Liver (tissue), 9 donors: ENCODE measurements around the gene JAGN1. TPM values are rescaled to one million over a fixed set of nuclear protein-coding genes. Genes with fewer than 3 reads are reported as not detected.

ENCODE experiments used
- DNase-seq: peaks from one replicate; pipeline ENCODE4 v3.0.0-alpha.2; 2017; ENCODE audit warnings: low spot score
- H3K27ac ChIP-seq, 2 donors: one replicate each; pipeline ENCODE4 v1.7.0; 2013; ENCODE audit warnings: inconsistent platforms in 2 of 2, low read length in 2 of 2, control low read depth in 1 of 2, low read depth in 1 of 2, mild to moderate bottlenecking in 1 of 2
- H3K27me3 ChIP-seq, 4 donors: one replicate each; pipeline versions ENCODE4 v1.6.1 to v1.7.0; 2013; ENCODE audit warnings: low read length in 3 of 4, inconsistent platforms in 1 of 4, mild to moderate bottlenecking in 1 of 4, moderate library complexity in 1 of 4; ENCODE audit not compliant: control insufficient read depth in 4 of 4, insufficient read depth in 4 of 4
- H3K36me3 ChIP-seq, 4 donors: one replicate each; pipeline versions ENCODE4 v1.6.1 to v1.7.0; 2013; ENCODE audit warnings: low read length in 3 of 4, mild to moderate bottlenecking in 3 of 4, low read depth in 1 of 4, moderate library complexity in 1 of 4; ENCODE audit not compliant: control insufficient read depth in 4 of 4, insufficient read depth in 3 of 4
- H3K4me1 ChIP-seq, 4 donors: one replicate each; pipeline versions ENCODE4 v1.6.1 to v1.7.0; 2013; ENCODE audit warnings: low read length in 3 of 4, mild to moderate bottlenecking in 3 of 4, moderate library complexity in 1 of 4; ENCODE audit not compliant: control insufficient read depth in 4 of 4, insufficient read depth in 4 of 4
- H3K4me3 ChIP-seq, 3 donors: one replicate each; pipeline versions ENCODE4 v1.6.1 to v1.7.0; 2013; ENCODE audit warnings: low read length in 3 of 3, control low read depth in 1 of 3, low read depth in 1 of 3, mild to moderate bottlenecking in 1 of 3
- H3K9ac ChIP-seq, 2 donors: one replicate each; pipeline ENCODE4 v1.7.0; 2013; ENCODE audit warnings: low read length in 2 of 2, mild to moderate bottlenecking in 2 of 2, moderate library complexity in 2 of 2, control low read depth in 1 of 2, low read depth in 1 of 2
- H3K9me3 ChIP-seq, 4 donors: one replicate each; pipeline versions ENCODE4 v1.6.1 to v1.7.0; 2013; ENCODE audit warnings: low read length in 3 of 4; ENCODE audit not compliant: control insufficient read depth in 4 of 4
- CTCF ChIP-seq: fragments of 150-350 bp; IDR thresholded peaks from 2 replicates; pipeline ENCODE4 v1.5.1; 2017; ENCODE audit warnings: improper control_type of control experiment, low read depth, low read length; ENCODE audit not compliant: missing input control
- EGR1 ChIP-seq, 2 donors: IDR thresholded peaks; 2 replicates each; pipeline ENCODE4 v1.6.1; 2016 to 2018; ENCODE audit warnings: antibody characterized with exemption in 2 of 2, low read depth in 2 of 2
- FOXA1 ChIP-seq: IDR thresholded peaks from 2 replicates; pipeline ENCODE4 v1.6.1; 2016; ENCODE audit warnings: antibody characterized with exemption
- FOXA2 ChIP-seq: IDR thresholded peaks from 2 replicates; pipeline ENCODE4 v1.6.1; 2016; ENCODE audit warnings: antibody characterized with exemption
- GABPA ChIP-seq, 2 donors: IDR thresholded peaks in 1 of 2; conservative IDR thresholded peaks in 1 of 2; 2 replicates each; pipeline ENCODE4 v1.6.1; 2016; ENCODE audit warnings: antibody characterized with exemption in 2 of 2, mild to moderate bottlenecking in 1 of 2, moderate library complexity in 1 of 2
- HNF4A ChIP-seq, 2 donors: conservative IDR thresholded peaks; 2 replicates each; pipeline ENCODE4 v1.6.1; 2016; ENCODE audit warnings: antibody characterized with exemption in 2 of 2, mild to moderate bottlenecking in 2 of 2
- HNF4G ChIP-seq: IDR thresholded peaks from 2 replicates; pipeline ENCODE4 v1.6.1; 2016; ENCODE audit warnings: antibody characterized with exemption
- JUND ChIP-seq, 2 donors: IDR thresholded peaks; 2 replicates each; pipeline ENCODE4 v1.6.1; 2016; ENCODE audit warnings: antibody characterized with exemption in 2 of 2
- MAX ChIP-seq: IDR thresholded peaks from 2 replicates; pipeline ENCODE4 v1.6.1; 2016; ENCODE audit warnings: antibody characterized with exemption
- NR2F2 ChIP-seq: IDR thresholded peaks from 2 replicates; pipeline ENCODE4 v1.6.1; 2016; ENCODE audit warnings: antibody characterized with exemption
- RAD21 ChIP-seq, 2 donors: IDR thresholded peaks; 2 replicates each; pipeline ENCODE4 v1.6.1; 2016; ENCODE audit warnings: antibody characterized with exemption in 2 of 2, mild to moderate bottlenecking in 2 of 2
- REST ChIP-seq: IDR thresholded peaks from 2 replicates; pipeline ENCODE4 v1.6.1; 2016; ENCODE audit warnings: antibody characterized with exemption, mild to moderate bottlenecking
- RXRA ChIP-seq, 2 donors: IDR thresholded peaks; 2 replicates each; pipeline ENCODE4 v1.6.1; 2017 to 2018; ENCODE audit warnings: antibody characterized with exemption in 2 of 2, mild to moderate bottlenecking in 1 of 2
- SP1 ChIP-seq: IDR thresholded peaks from 2 replicates; pipeline ENCODE4 v1.6.1; 2018; ENCODE audit warnings: antibody characterized with exemption, mild to moderate bottlenecking
- TAF1 ChIP-seq: conservative IDR thresholded peaks from 2 replicates; pipeline ENCODE4 v1.6.1; 2016; ENCODE audit warnings: antibody characterized with exemption, mild to moderate bottlenecking
- YY1 ChIP-seq: IDR thresholded peaks from 2 replicates; pipeline ENCODE4 v1.6.1; 2016; ENCODE audit warnings: antibody characterized with exemption, mild to moderate bottlenecking
- WGBS: extraction: QIAGEN DNeasy Blood & Tissue Kit; methylation state at CpG from one replicate; pipeline ENCODE4 v1.1.7; 2013; 5-methylcytosine and 5-hydroxymethylcytosine counted together
- polyA plus RNA-seq, 2 donors: library from polyadenylated mRNA; stranded (reverse) in 1 of 2; unstranded in 1 of 2; fragments of 200-250 nt in 1 of 2; fragments of >200 nt in 1 of 2; fragmentation: Nextera tagmentation in 1 of 2; extraction: Ambion mirVana in 1 of 2; gene quantifications; one replicate each; pipeline versions ENCODE4 v1.2.1 to v1.2.3, GENCODE V29; 2013 to 2015
- total RNA-seq, 2 donors: library from RNA; depleted of rRNA; stranded (reverse); fragments of >200 nt; gene quantifications; one replicate each; pipeline ENCODE4 v1.2.3, GENCODE V29; 2014
- TF ChIP-seq, protein P1 (sequence below): IDR thresholded peaks from 2 replicates; pipeline ENCODE4 v1.6.1; 2016; ENCODE audit warnings: antibody characterized with exemption
- TF ChIP-seq, protein P2 (sequence below): IDR thresholded peaks from 2 replicates; pipeline ENCODE4 v1.6.1; 2016; ENCODE audit warnings: antibody characterized with exemption
- donor health status: healthy.
- donor health status: healthy.
- donor health status: healthy.
- donor health status: healthy.
- donor health status: healthy.

Gene JAGN1
- total and polyA plus RNA-seq, 4 donors = 18.0 to 46.8 (median 30.6) TPM

DNA sequence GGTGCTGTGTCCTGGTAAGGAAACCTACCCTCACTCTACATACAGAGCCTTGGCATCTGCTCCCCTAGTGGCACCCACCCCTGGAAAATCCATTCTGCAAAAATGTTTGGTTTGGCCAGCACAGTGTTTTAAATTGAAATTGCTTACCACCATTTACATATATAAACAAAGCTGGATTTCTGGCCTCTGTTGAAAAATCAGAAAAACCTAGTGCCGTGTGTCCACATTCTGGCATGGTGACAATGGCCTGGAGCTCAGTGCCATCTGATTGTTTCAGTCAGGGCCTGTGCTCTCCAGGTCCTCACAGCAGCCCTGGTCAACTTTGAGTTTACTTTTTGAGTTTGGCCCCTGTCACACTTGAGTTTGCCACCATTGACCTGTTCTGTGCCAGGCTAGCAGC, 23.6 kb downstream of the JAGN1 start:
- Histone ChIP-seq H3K4me3 (no peak overlapping the region), H3K4me1 (peaks cover 22 to 92% (median 69%) of the 10 kb centered on the region in 4 donors), H3K9me3 (no peaks in the 10 kb centered on the region), H3K9ac (no peak overlapping the region), H3K27ac (peak overlapping the region; percentile 79 to 89), H3K27me3 (no peaks in the 10 kb centered on the region), H3K36me3 (no peaks in the 10 kb centered on the region)
- TF ChIP-seq CTCF = no peak
- TF ChIP-seq HNF4G = no peak
- TF ChIP-seq FOXA2 = peak; percentile 28
- TF ChIP-seq, protein P1, sequence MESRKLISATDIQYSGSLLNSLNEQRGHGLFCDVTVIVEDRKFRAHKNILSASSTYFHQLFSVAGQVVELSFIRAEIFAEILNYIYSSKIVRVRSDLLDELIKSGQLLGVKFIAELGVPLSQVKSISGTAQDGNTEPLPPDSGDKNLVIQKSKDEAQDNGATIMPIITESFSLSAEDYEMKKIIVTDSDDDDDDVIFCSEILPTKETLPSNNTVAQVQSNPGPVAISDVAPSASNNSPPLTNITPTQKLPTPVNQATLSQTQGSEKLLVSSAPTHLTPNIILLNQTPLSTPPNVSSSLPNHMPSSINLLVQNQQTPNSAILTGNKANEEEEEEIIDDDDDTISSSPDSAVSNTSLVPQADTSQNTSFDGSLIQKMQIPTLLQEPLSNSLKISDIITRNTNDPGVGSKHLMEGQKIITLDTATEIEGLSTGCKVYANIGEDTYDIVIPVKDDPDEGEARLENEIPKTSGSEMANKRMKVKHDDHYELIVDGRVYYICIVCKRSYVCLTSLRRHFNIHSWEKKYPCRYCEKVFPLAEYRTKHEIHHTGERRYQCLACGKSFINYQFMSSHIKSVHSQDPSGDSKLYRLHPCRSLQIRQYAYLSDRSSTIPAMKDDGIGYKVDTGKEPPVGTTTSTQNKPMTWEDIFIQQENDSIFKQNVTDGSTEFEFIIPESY = no peak
- no peak for TF ChIP-seq FOXA1
- TF ChIP-seq, protein P2, sequence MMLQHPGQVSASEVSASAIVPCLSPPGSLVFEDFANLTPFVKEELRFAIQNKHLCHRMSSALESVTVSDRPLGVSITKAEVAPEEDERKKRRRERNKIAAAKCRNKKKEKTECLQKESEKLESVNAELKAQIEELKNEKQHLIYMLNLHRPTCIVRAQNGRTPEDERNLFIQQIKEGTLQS = no peak
- peak; percentile 67 for TF ChIP-seq SP1
- TF ChIP-seq YY1 = peak; percentile 59
- no peak for TF ChIP-seq NR2F2
- no peak for TF ChIP-seq EGR1 (IDR thresholded peaks at IDR 0.05; ENCODE audit: low read depth in 2 of 2)
- no peak for TF ChIP-seq TAF1
- TF ChIP-seq GABPA (IDR thresholded peaks at IDR 0.05 in 1 of 2, conservative IDR thresholded peaks at IDR 0.05 in 1 of 2) = no peak
- TF ChIP-seq RXRA (IDR thresholded peaks at IDR 0.05) = peak; percentile 58 to 80
- peak; percentile 49 to 64 for TF ChIP-seq HNF4A (conservative IDR thresholded peaks at IDR 0.05)
- peak; percentile 25 for TF ChIP-seq REST
- no peak for TF ChIP-seq MAX
- peak; percentile 22 to 30 for TF ChIP-seq RAD21 (IDR thresholded peaks at IDR 0.05)
- TF ChIP-seq JUND (IDR thresholded peaks at IDR 0.05) = peak in 1 of 2 donors; percentile 14
- DNase-seq = no peak
- WGBS = 18% methylated on average over 1 of the region's 1 CpG
